ENCODE results near the gene UGT2B15. TPM values are rescaled to one million over a fixed set of nuclear protein-coding genes. Genes with fewer than 3 reads are reported as not detected.

Gene UGT2B15
- not detected for total RNA-seq

GRCh38 chr4:68670479-68670939 is at the start of gene UGT2B15:
TSS of gene UGT2B15 (minus strand) at chr4:68670652. CDS start at chr4:68670618, 34 bp downstream.

Other genes starting within 250 kb of the UGT2B15 start
- not detected for gene TMPRSS11E, start 223.2 kb downstream of the UGT2B15 start, total RNA-seq
- gene UGT2B17, start 94.3 kb downstream of the UGT2B15 start, total RNA-seq, result not detected
- gene UGT2B10, start 145.3 kb upstream of the UGT2B15 start, total RNA-seq, result not detected